GM10847 (cell line): ENCODE data around the gene SRGAP1.

Experiments used
- POLR2A ChIP-seq: IDR thresholded peaks from 2 replicates; pipeline ENCODE4 v1.6.1; 2011; ENCODE audit not compliant: insufficient read length; ENCODE audit errors: extremely low read depth

Gene SRGAP1

DNA sequence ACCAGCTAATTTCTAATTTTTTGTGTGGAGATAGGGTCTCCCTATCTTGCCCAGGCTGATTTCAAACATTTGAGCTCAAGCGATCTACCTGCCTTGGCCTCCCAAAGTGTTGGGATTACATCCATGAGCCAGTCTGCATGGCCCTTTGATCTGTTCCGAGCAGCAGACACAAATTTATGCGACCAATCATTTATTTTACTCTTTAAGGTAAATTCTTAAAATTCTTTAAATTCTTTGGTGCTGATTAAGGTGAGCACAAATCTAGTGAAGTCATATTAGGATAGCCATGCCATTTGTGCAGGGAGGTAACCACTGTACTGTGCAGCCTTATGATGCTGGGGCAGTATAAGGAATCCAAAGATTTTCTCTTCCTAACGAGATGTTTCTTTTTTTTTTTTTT is 135.7 kb downstream of the SRGAP1 start:
- TF ChIP-seq POLR2A: no peak

DNA sequence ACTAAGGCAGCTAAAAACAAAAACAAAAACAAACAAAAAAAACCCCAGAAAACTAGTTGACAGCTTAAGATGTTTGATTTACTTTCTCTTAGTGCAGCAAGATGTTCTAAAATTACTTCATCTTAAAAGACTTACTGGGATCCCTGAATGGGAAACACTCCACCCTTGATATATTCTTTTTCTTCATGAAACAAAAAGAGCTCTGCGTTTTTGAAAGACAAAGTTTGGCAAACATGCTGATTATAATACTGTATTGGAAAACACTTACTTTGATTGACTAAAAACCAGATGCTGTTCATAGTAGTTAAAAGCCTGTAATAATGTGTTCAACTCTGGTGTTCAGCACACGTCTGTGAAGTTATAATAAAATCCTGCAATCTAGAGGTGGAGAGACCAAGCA is 136.8 kb downstream of the SRGAP1 start:
- TF ChIP-seq POLR2A: no peak

DNA sequence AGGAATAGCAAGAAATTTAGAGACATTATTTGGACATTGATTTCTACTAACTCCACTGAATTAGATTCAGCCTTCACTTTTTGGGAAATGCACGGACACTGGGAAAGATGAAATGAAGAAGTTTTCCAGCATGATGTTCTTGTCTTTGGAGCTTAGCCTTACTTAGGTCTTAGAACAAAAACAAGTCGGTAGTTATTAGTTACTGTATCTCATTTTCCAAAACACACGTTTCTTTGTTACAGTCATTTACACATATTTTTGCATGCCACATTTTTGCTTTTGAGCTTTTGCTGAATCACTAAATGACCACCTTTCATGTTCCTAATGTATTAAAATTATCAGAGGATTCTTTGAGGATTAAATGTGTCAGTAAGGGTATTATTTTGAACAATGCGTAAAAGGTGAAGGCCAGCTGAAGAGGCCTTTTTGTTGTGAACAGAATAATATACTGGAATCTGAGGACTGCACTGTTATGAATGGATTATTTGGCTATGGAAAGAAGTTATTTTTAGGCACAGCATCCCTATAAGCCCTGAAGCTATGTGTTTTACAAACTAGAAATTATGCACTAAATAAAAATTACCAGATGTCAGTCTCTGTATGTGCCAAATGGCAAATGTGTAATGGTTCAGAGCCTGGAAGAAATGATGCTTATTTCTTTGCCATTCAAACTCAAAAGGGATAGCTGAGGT is 138.2 kb downstream of the SRGAP1 start:
- TF ChIP-seq POLR2A: no peak

DNA sequence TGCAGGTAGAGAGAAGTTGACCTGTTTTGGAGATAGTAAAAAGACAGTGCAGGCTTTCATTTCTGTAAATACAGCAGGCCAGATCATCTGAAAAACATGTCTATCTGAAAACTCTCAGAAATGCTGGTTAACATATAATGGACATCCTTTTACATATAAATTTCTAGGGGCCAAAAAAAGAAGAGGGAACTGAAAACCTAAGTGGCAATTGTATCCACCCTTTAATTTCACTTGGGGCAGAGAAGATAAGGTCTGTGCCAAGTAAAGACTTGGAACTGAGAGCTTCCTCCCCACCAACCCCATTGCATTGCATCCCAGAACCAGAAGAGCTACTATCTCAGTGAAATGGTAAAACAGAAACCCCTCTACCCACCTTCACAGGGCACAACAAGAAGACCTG is 141.0 kb downstream of the SRGAP1 start:
- TF ChIP-seq POLR2A: no peak

DNA sequence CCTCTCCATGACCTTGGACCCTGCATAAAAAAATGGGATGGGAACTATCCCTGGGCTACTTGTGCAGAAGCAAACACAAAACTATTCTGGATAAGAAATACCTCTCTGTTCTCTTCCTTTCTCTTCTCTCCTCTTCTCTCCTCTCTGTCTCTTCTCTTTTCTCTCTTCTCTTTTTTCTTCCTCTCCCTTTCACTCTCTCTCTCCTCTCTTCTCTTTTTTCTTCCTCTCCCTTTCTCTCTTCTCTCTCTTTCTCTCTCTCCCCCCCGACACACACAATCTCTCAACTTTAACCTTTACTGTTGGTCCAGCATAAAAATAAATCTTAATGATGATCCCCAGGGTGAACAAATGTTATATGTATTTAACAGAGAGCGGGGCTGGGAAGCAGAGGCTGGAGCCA is 141.4 kb downstream of the SRGAP1 start:
- no peak for TF ChIP-seq POLR2A

DNA sequence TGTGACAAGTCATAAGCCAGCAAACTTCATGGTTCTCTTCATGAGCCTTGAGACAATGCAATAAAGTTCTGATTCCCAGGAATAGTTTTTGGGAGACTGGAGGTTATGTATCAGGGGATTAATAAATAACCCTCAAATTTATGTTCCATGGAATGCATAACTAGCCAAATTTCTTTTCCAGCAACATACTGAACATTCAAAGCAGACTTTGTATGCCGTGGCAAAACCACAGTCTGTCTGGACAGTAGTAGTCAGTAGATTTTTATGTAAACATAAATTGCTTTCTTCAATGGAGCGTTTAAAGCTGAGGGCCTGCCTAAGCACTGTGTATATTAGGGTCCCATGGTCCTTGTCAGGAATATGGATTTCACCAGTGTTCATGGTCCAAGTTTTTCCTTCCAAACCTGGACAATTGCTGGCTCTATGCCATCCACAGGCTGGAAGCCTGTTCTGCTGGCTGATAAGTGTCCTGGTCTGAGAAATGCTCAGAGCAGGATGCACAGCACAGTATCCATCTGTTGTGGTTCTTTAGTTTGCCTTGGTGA is 144.9 kb downstream of the SRGAP1 start:
- no peak for TF ChIP-seq POLR2A

DNA sequence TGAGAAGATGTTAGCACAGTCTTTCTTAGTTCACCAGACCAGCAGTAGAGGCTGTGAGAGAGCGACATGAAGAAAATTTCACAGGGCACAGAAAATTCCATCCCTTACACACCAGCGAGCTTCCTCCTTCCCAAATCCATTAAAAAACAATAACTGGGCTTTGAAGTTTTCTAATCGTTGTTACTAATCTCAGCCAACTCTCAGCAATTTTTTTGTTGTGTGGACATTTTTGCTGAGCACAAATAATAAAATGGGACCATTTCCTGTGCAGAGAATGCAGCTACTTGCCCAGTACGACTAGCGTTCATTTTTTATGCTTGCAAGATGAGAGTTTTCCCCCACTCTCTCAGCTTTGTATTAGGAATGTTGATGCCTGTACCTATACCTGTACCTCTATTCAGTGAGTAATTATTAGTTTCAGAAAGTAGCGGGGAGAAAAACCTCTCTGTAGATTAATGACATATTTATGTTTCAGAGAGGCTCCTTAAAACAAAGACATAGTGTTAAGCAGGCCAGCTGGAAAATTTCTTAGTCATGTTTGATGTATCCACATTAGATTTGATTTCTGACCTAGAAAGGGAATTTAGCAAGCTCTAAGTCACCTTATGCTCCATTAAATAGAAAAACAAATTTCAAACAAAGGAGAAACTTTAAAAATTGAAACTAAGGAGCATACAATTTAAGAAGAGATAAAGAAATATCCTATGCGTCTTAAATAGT is 146.5 kb downstream of the SRGAP1 start:
- TF ChIP-seq POLR2A: no peak

DNA sequence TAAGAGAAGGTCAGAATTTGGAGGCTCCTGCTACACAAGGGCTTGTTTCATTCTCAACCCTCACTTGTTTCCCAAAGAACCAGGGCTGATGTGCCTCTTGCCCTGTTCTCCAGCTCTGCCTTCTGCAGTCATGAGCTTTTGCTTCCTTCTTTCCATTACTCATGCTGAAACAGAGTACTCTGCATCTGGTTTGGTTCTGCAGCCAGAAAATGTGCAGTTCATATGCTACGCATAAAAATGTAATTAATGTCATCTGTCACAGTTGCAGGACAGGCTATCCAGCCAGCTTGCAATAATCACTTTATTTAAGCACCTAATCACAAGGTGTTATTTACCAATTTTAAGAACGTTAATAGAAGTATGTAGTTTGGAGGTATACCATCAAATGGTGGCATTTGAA is 150.2 kb downstream of the SRGAP1 start:
- no peak for TF ChIP-seq POLR2A

DNA sequence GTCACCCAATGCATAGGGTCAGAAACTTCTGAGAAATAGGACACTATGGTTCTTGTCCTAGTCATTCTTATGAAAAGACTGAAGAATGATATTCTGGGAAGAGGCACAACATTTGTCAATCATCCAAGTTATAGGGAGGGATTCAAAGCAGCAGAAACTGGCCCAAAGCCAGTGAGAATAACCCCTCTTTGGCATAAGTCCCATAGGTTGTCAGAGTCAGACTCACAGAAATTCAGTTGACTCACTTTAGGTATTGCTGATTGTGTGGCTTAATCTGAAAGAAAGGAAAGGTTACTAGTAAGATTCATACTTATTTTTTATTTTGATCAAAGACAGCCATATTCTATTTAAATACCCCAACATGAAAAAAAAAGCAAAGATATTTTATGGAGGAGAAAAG is 151.0 kb downstream of the SRGAP1 start:
- TF ChIP-seq POLR2A: no peak

DNA sequence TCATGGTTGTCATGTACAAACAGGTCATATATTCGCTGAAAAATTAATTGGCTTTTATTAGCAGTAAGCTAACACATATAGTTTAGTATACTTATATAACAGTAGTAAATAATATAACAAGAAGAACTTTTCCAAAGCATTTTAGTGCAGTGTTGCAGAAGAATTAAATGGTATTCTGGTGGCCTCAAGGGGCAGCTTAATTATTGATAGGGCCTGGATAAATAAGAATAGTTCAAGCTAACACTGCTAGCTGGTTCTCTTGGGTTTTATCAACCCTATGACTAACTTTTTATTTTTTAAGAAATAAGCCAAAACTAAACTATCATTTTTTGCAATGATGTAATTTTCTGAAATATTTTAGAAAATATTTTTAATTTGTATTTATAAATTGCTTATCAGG is 152.1 kb downstream of the SRGAP1 start:
- no peak for TF ChIP-seq POLR2A

DNA sequence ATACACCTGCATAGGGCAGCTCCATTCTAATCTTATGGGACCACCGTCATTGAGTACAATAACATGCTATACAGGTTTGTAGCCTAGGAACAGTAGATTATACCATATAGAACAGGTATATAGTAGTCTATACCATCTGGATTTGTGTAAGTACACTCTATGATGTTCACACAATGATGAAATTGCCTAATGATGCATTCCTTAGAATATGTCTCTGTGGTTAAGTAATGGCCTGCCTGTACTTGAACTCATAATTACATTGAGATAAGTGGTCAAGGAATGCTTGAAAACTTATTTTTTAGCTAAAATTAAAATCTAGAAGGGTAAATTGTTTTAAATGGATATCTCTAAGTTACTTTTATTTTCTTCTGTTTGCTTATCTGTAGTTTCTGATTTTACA is 152.7 kb downstream of the SRGAP1 start:
- no peak for TF ChIP-seq POLR2A

DNA sequence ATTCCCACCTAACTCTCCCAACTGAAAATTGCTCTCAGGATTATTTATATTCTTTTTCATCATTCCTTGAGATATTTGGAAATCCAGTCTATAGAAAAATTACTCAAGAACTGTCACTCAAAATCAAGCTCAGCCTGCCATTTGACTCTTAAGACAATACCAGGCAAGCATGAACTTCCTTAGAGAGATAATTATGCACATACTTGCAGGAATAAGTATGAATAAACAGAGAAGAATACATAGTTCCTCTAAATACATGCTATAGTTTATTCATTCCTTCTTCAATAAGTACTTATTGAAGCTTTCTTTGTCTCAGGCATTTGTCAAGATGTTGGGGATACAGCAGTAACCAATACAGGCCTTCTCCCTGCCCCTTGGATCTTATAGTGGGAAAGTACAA is 154.1 kb downstream of the SRGAP1 start:
- no peak for TF ChIP-seq POLR2A

DNA sequence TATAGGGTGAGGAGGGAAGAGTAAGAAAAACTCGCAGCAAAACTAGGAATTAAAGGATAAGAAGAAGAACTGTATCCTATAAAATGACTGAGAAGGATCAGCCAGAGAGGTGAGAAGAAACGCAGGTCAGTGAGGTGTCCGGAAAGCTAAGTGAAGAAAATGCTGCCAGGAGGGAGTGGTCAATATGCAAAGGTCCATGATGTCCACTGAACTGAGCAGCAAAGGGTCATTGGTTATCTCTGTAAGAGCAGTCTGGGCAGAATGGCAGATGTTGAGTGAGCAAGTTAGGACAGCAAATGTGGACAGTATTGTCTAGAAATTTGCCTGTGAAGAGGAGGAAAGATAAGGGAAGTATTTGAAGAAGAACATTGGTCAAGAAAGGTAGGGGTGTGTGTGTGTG is 155.4 kb downstream of the SRGAP1 start:
- no peak for TF ChIP-seq POLR2A

DNA sequence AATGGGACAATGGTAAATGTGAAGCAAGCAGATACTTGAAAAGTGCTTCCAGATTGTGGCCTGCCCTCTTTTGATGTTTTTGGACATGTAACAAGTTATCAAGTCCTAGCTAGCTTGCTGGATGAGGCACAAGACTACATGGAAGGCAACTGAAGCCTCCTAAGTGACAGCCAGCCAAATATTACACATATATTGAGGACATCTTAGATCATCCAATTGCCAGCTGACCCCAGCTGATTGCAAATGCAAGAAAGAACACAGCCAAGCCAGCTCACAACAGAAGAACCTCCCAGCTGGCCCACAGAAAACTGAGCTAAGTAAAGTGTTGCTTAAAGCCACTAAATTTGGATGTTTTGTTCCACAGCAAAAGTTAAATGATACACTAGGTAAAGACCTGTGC is 156.9 kb downstream of the SRGAP1 start:
- no peak for TF ChIP-seq POLR2A

DNA sequence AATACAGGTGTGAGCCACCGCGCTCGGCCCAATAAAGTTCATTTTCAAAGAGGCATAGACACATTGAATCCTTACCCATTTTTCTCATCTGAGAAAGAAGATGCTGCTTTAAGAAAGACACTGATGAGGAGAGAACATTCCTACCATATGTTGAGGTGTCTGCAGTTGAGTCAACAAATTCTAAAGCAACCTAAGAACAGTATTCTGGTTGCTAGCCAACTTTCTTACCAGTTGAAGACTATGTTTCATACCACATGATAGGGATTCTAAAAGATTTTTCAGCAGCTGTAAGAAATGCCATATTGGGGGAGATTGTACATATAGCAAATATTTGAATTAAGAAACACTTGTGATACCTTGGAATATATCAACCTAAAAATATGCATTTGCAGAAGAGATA is 160.1 kb downstream of the SRGAP1 start:
- no peak for TF ChIP-seq POLR2A

DNA sequence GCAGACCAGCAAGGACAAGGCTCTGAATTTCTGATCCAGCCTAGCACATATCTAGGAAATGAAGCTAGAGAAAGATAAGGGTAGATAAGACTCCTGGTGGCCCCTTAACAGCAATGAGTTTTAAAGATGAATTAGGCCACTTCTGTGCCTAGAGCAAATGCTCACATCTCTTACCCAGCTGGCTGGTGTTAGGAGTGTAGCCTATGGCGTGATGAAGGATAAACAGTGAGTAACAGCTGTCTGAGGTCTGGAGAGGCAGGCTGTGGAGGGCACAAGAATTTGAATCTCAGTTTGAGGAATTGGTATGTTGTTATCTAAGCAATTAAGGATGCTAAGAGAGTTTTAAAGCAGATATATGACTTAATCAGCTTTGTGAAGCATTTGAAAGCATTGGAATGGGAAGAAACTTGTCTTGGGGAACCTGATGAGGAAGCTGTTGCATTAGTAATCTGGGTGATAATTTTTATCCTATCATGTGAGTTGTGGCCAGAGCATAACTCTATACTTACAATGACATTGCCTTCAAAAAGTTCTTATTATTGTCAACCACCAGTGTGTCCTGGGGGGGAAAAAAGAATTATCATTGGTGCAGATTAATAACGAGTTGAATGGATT is 161.8 kb downstream of the SRGAP1 start:
- TF ChIP-seq POLR2A: no peak
